K562 (cell line): ENCODE data around the gene TENT4B. TPM values are rescaled to one million over a fixed set of nuclear protein-coding genes. Genes with fewer than 3 reads are reported as not detected.

Source experiments
- ARHGAP35 ChIP-seq: fragments of 450-650 bp; IDR thresholded peaks from 2 replicates; pipeline ENCODE4 v1.6.1; 2018; ENCODE audit not compliant: partially characterized antibody
- MIER1 ChIP-seq: fragments of 450-650 bp; IDR thresholded peaks from 2 replicates; pipeline ENCODE4 v1.6.1; 2016; ENCODE audit warnings: antibody characterized with exemption, mild to moderate bottlenecking, low read depth
- SPI1 ChIP-seq: IDR thresholded peaks from 2 replicates; pipeline ENCODE4 v1.6.1; 2011; ENCODE audit warnings: low read depth, low read length, control low read depth, borderline replicate concordance
- XRCC5 ChIP-seq: fragments of 200-400 bp; formaldehyde crosslinking; IDR thresholded peaks from 2 replicates; pipeline ENCODE4 v1.6.1; 2017; ENCODE audit warnings: low read depth, mild to moderate bottlenecking, low read length
- ZNF165 ChIP-seq: fragments of 250-450 bp; sonication (Bioruptor Pico); IDR thresholded peaks from 2 replicates; pipeline ENCODE4 v1.4.0; 2020; ENCODE audit warnings: borderline replicate concordance
- polyA plus RNA-seq, 8 experiments: library from polyadenylated mRNA; depleted of rRNA in 4 of 8; stranded (reverse) in 5 of 8; unstranded in 3 of 8; fragments of >200 nt; fragmentation: Nextera tagmentation in 2 of 8; fragmentation: Illumina TruSeq in 1 of 8; extraction: Ambion mirVana in 2 of 8; extraction: Trizol in 1 of 8; gene quantifications; 2 replicates each; pipeline versions ENCODE4 v1.2.1 to v1.2.3, GENCODE V29; 2011 to 2014; ENCODE audit warnings: inconsistent platforms in 1 of 8, missing spikeins in 1 of 8
- total RNA-seq, 7 experiments: library from RNA; depleted of rRNA in 6 of 7; stranded (reverse); fragments of >200 nt in 6 of 7; fragmentation: Illumina TruSeq in 2 of 7; extraction: Trizol in 2 of 7; gene quantifications; 2 replicates each; pipeline versions ENCODE4 v1.2.1 to v1.2.3, GENCODE V29; 2011 to 2021; ENCODE audit warnings: low replicate concordance in 1 of 7
- TF ChIP-seq, protein P1 (sequence below): sonication (generic); formaldehyde crosslinking; IDR thresholded peaks from 2 replicates; pipeline ENCODE4 v1.8.0; 2023; ENCODE audit warnings: missing genetic modification reagents, mild to moderate bottlenecking, borderline replicate concordance
- TF ChIP-seq, protein P2 (sequence below): sonication (generic); formaldehyde crosslinking; IDR thresholded peaks from 2 replicates; pipeline ENCODE4 v1.8.1; 2023; ENCODE audit warnings: missing genetic modification reagents, mild to moderate bottlenecking, borderline replicate concordance
- TF ChIP-seq, protein P3 (sequence below): fragments of 250-450 bp; sonication (Bioruptor Pico); IDR thresholded peaks from 2 replicates; pipeline ENCODE4 v1.5.1; 2021; ENCODE audit warnings: mild to moderate bottlenecking
- TF ChIP-seq, protein P4 (sequence below): sonication (generic); formaldehyde crosslinking; IDR thresholded peaks from 2 replicates; pipeline ENCODE4 v1.8.1; 2022; ENCODE audit warnings: missing genetic modification reagents
- TF ChIP-seq, protein P5 (sequence below): fragments of 250-450 bp; sonication (Bioruptor Pico); IDR thresholded peaks from 2 replicates; pipeline ENCODE4 v1.8.0; 2021; ENCODE audit warnings: mild to moderate bottlenecking, moderate library complexity

The TENT4B gene
- total and polyA plus RNA-seq, 9 of the 15 experiments (the other 6 are each of a cell fraction or from before 2014, with no cell fraction given) = 5.2 to 8.4 (median 7.0) TPM

GRCh38 chr16:50152807-50153595, at the start of gene TENT4B (continued):
- TF ChIP-seq, protein P1, sequence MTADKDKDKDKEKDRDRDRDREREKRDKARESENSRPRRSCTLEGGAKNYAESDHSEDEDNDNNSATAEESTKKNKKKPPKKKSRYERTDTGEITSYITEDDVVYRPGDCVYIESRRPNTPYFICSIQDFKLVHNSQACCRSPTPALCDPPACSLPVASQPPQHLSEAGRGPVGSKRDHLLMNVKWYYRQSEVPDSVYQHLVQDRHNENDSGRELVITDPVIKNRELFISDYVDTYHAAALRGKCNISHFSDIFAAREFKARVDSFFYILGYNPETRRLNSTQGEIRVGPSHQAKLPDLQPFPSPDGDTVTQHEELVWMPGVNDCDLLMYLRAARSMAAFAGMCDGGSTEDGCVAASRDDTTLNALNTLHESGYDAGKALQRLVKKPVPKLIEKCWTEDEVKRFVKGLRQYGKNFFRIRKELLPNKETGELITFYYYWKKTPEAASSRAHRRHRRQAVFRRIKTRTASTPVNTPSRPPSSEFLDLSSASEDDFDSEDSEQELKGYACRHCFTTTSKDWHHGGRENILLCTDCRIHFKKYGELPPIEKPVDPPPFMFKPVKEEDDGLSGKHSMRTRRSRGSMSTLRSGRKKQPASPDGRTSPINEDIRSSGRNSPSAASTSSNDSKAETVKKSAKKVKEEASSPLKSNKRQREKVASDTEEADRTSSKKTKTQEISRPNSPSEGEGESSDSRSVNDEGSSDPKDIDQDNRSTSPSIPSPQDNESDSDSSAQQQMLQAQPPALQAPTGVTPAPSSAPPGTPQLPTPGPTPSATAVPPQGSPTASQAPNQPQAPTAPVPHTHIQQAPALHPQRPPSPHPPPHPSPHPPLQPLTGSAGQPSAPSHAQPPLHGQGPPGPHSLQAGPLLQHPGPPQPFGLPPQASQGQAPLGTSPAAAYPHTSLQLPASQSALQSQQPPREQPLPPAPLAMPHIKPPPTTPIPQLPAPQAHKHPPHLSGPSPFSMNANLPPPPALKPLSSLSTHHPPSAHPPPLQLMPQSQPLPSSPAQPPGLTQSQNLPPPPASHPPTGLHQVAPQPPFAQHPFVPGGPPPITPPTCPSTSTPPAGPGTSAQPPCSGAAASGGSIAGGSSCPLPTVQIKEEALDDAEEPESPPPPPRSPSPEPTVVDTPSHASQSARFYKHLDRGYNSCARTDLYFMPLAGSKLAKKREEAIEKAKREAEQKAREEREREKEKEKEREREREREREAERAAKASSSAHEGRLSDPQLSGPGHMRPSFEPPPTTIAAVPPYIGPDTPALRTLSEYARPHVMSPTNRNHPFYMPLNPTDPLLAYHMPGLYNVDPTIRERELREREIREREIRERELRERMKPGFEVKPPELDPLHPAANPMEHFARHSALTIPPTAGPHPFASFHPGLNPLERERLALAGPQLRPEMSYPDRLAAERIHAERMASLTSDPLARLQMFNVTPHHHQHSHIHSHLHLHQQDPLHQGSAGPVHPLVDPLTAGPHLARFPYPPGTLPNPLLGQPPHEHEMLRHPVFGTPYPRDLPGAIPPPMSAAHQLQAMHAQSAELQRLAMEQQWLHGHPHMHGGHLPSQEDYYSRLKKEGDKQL (CRISPR knock-in tag) = no peak
- TF ChIP-seq ARHGAP35 (no peak), SPI1 (no peak), MIER1 (no peak), ZNF165 (CRISPR knock-in tag) (no peak), XRCC5 (no peak)
- TF ChIP-seq, protein P2, sequence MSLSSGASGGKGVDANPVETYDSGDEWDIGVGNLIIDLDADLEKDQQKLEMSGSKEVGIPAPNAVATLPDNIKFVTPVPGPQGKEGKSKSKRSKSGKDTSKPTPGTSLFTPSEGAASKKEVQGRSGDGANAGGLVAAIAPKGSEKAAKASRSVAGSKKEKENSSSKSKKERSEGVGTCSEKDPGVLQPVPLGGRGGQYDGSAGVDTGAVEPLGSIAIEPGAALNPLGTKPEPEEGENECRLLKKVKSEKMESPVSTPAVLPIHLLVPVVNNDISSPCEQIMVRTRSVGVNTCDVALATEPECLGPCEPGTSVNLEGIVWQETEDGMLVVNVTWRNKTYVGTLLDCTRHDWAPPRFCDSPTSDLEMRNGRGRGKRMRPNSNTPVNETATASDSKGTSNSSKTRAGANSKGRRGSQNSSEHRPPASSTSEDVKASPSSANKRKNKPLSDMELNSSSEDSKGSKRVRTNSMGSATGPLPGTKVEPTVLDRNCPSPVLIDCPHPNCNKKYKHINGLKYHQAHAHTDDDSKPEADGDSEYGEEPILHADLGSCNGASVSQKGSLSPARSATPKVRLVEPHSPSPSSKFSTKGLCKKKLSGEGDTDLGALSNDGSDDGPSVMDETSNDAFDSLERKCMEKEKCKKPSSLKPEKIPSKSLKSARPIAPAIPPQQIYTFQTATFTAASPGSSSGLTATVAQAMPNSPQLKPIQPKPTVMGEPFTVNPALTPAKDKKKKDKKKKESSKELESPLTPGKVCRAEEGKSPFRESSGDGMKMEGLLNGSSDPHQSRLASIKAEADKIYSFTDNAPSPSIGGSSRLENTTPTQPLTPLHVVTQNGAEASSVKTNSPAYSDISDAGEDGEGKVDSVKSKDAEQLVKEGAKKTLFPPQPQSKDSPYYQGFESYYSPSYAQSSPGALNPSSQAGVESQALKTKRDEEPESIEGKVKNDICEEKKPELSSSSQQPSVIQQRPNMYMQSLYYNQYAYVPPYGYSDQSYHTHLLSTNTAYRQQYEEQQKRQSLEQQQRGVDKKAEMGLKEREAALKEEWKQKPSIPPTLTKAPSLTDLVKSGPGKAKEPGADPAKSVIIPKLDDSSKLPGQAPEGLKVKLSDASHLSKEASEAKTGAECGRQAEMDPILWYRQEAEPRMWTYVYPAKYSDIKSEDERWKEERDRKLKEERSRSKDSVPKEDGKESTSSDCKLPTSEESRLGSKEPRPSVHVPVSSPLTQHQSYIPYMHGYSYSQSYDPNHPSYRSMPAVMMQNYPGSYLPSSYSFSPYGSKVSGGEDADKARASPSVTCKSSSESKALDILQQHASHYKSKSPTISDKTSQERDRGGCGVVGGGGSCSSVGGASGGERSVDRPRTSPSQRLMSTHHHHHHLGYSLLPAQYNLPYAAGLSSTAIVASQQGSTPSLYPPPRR (CRISPR knock-in tag) = no peak
- TF ChIP-seq, protein P3, sequence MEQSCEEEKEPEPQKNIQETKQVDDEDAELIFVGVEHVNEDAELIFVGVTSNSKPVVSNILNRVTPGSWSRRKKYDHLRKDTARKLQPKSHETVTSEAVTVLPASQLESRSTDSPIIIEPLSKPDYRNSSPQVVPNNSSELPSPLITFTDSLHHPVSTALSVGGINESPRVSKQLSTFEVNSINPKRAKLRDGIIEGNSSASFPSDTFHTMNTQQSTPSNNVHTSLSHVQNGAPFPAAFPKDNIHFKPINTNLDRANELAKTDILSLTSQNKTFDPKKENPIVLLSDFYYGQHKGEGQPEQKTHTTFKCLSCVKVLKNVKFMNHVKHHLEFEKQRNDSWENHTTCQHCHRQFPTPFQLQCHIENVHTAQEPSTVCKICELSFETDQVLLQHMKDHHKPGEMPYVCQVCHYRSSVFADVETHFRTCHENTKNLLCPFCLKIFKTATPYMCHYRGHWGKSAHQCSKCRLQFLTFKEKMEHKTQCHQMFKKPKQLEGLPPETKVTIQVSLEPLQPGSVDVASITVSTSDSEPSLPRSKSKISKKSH (CRISPR knock-in tag) = no peak
- TF ChIP-seq, protein P4, sequence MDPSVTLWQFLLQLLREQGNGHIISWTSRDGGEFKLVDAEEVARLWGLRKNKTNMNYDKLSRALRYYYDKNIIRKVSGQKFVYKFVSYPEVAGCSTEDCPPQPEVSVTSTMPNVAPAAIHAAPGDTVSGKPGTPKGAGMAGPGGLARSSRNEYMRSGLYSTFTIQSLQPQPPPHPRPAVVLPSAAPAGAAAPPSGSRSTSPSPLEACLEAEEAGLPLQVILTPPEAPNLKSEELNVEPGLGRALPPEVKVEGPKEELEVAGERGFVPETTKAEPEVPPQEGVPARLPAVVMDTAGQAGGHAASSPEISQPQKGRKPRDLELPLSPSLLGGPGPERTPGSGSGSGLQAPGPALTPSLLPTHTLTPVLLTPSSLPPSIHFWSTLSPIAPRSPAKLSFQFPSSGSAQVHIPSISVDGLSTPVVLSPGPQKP (CRISPR knock-in tag) = no peak
- TF ChIP-seq, protein P5, sequence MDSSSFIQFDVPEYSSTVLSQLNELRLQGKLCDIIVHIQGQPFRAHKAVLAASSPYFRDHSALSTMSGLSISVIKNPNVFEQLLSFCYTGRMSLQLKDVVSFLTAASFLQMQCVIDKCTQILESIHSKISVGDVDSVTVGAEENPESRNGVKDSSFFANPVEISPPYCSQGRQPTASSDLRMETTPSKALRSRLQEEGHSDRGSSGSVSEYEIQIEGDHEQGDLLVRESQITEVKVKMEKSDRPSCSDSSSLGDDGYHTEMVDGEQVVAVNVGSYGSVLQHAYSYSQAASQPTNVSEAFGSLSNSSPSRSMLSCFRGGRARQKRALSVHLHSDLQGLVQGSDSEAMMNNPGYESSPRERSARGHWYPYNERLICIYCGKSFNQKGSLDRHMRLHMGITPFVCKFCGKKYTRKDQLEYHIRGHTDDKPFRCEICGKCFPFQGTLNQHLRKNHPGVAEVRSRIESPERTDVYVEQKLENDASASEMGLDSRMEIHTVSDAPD (CRISPR knock-in tag) = no peak
